NOMO-1 treated with dmso at 0.1 percent for 144 hours (cell line): Measurements from ENCODE around the gene TMEM87B.
"Not testable (repeated sequence)": the region's sequence is repeated elsewhere in the genome, so short reads cannot be mapped to it uniquely, and the experiment has no call there.

Experiments
- DNase-seq: peaks from one replicate; lab custom pipeline; 2025; ENCODE audit not compliant: unreplicated experiment; lab: John Stamatoyannopoulos, UW

Gene TMEM87B

GRCh38 chr2:112032689-112033465, 22.2 kb upstream of the TMEM87B start:
- DNase-seq, result peak; percentile 5

- DNase-seq, result no peak
Observed at GRCh38 chr2:112033600-112033999, 21.5 kb upstream of the TMEM87B start.

DNA sequence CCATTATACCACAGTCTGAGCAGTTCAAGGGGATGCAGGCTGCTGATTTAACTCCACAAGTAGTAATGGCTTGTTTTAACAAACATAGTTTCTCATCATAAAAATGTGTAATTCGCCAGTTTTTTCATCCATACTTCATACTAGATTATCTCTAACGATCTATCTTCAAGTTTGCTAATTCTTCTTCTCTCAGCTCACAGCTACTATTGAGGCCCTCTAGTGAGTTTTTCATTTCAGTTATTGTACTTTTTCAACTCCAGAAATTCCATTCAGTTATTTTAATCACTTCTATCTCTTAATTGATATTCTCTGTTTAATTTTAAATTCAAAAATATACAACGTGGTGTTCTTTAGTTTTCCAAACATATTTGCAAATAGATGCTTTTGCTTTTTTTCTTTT, 20.1 kb upstream of the TMEM87B start:
- DNase-seq, result no peak

DNA sequence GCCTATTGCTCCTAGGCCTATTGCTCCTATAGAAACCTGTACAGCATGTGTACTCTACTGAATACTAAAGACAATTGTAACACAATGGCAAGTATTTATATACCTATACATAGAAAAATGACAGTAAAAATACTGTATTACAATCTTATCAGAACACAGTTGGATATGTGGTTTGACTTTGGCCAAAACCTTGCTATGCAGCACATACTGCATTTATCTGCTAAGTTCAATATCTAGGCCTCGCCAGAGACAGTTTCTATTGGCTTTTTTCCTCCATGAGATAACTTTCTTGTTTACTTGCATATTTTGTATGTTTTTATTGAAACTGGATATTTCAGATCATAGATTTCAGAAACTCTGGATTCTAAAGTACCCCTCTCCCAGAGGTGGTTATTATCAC, 19.3 kb upstream of the TMEM87B start:
- DNase-seq, result no peak

GRCh38 chr2:112039556-112039955, 15.5 kb upstream of the TMEM87B start:
- DNase-seq, result not testable (repeated sequence)

- DNase-seq, result not testable (repeated sequence)
Observed at GRCh38 chr2:112040066-112040465, 15.0 kb upstream of the TMEM87B start.

DNA sequence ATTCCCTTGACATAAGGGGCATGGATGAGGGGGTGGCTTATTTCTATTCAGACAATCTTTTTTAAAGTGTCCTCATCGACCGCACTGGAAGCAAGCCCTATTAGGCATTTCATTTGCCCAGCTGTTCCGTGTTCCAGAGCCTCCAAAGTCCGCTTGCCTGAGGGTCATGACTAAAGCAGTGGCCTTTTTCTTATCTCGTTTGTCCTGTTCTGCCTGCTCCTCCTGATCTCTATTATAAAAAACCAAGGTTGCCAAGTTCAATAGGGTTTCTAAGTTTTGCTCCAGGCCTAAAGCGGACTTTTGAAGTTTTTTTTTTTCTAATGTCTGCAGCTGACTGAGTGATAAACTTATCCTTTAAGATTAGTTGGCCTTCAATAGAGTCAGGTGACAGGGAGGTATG, 13.6 kb upstream of the TMEM87B start:
- DNase-seq, result not testable (repeated sequence)

- no peak for DNase-seq
Observed at GRCh38 chr2:112045446-112046014, 9.5 kb upstream of the TMEM87B start.

DNA sequence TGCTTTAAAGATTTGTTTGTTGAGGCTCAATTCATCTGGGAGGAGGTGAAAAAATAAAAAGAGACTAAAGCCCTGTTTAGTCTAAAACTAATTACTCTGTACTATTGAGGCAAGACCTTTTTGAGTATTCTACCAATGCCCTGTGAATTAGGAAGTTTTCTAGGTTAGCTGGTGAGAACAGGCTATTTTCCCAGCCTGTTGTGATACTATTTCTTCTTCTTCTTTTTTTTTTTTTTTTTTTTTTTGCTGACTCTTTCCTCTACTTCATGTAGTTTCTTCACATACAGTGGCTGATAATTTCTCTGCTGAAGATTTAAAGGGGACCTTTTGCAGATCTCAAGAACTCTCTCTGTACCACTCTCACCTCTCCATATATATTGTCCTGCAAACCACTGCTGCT, 8.8 kb upstream of the TMEM87B start:
- DNase-seq, result no peak

GRCh38 chr2:112047537-112048235, 7.4 kb upstream of the TMEM87B start:
- no peak for DNase-seq

DNA sequence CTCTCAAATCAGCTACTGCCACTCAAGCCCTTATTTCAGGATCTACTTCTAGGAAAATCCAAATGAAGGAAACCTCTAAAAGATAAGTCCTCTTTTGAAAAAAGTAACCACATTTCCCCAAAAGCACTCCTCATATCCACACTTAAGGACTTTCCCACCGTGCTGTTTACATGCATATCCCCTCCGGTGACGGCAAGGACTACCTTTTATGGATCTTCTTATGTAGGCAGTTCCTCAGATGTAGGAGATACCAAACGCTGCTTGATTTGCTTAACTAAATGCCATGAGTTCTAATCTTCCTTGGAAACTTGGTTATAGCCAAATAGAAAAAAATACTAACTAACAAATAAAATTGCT, 6.9 kb upstream of the TMEM87B start:
- DNase-seq, result no peak

DNA sequence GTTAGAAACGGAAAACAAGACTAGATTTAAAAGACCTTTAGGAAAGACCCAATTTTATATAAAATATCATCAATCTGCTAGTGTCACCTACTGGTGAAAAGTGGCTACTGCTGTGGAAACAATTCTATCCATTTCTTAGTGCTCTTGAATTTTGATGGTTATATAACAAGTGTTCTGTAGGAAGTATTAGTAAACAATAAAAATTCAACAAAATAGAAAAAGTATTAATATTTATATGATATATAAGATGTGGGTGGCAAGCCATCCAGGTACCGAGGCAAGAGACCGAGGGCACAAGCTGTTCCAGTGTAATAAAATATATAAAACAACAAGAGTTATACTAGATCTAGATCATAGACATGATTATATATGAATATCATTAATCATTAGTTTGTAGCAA, 6.2 kb upstream of the TMEM87B start:
- peak; percentile 19 for DNase-seq

- no peak for DNase-seq
Observed at GRCh38 chr2:112050316-112050715, 4.8 kb upstream of the TMEM87B start.

DNA sequence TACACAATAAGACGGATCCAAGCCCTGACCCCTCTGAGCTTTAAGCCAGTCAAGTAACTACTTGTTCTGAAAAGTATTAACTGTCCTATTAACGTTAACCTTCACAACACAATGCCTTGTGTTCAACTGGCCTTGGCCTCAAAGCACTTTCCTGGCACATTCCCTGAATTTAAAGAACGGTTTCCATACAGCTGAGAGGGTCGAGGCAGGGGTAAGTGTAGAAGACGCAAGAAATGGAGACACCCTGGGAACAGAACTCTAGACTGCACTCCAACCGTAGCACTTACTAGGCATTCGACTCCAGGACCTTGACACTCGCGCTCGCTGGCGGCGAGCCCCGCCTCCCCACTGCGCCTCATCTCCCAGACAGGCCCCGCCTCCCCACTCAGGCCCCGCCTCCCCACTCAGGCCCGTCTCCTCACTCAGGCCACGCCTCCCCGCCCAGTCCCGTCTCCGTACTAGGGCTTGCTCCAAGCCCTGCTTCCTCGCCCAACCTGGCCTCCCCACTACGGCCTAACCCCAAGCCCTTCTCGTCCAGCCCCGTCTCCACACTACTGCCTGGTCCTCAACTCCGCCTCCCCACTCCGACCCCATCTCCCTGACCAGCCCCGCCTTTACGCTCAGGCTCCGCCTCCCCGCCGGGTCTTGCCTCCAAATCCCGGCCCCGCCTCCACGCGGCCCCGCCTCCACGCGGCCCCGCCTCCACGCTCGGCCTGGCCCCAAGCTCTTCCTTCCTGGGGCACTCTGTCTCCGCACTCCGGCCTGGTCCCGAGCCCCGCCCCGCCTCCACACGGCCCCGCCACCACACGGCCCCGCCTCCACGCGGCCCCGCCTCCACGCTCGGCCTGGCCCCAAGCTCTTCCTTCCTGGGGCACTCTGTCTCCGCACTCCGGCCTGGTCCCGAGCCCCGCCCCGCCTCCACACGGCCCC, 887 bp upstream of the TMEM87B start:
- peak; percentile 90 for DNase-seq

- DNase-seq, result peak; percentile 86
Observed at GRCh38 chr2:112055730-112056625, 909 bp downstream of the TMEM87B start.

- DNase-seq, result no peak
Observed at GRCh38 chr2:112056626-112056987, 1.5 kb downstream of the TMEM87B start.

DNA sequence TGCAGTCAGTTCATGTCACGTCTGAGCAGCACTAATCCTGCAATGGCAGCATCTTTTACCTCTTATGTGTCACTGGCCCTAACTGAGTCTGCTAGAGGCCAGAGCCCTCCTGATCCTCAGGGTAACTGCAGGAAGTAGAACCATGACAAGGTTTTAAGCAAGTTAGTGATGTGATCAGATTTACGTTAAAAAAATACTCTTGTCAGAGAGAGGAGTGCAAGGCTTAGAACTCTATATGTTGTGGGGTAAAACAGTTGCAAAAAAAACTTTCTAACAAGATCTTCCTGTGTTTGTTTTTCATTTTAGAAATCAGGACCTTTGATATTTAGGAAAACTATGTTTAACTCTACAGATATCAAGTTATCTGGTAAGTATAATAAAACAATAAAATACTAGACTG, 4.6 kb downstream of the TMEM87B start:
- DNase-seq, result no peak

DNA sequence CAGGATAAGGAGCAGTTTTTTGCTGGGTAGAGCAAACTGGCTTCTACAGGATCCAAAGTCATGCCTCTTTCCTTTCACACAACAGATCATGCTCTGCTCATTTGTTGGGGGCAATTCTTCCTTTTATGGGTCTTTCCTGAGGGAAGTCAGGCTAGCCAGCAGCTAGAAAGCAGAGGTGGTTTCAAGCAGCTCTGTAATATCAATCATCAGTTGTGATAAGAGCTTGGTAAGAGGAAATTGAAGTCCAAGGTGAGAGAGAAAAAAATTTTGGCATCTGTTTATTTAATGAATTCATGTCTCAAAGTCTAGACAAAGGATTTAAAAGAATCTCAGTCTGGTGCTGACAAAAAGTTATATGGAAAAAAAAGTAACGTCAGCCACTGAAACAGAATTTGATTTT, 6.2 kb downstream of the TMEM87B start:
- DNase-seq, result no peak

DNA sequence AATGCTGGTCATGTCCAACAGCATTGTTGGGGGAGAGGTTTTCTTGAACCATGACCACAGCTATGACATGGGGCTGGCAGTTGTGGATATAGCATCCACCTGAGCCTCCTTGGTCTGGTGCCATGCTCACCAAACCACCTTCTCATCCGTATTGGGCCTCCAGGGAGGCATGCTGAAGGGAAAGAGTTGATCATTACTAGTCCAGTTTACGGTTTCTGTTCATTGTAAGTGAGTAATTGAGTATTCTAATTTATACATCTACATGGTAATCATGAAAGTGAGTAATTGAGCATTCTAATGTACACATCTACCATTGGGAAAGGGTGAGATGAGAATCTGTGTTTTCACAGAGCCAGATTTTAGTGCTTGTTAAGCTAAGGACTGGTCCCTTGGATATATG, 6.8 kb downstream of the TMEM87B start:
- no peak for DNase-seq

GRCh38 chr2:112062894-112063293, 7.8 kb downstream of the TMEM87B start:
- DNase-seq, result no peak
